ENCODE measurements around the gene TBC1D8.

- TF ChIP-seq CTCF (IDR thresholded peaks at IDR 0.05) = no peak
- no peak for TF ChIP-seq POLR2A (IDR thresholded peaks at IDR 0.05)
These were observed 41.9 kb upstream of the TBC1D8 start for GRCh38 chr2:101193033-101193626.
